Esophagus squamous epithelium (tissue), 4 donors: Measurements from ENCODE around the gene ANKRD1.

ENCODE experiments used
- POLR2A ChIP-seq, 4 donors: fragments of 450-650 bp; IDR thresholded peaks; one replicate each; pipeline ENCODE4 v1.6.1; 2017; ENCODE audit warnings: antibody characterized with exemption in 4 of 4, mild to moderate bottlenecking in 4 of 4, moderate library complexity in 3 of 4
- TF ChIP-seq, protein P1 (sequence below), 6 experiments: fragments of 450-650 bp in 4 of 6; fragments of 200-600 bp in 2 of 6; sonication (generic) in 2 of 6; IDR thresholded peaks; one replicate each; pipeline ENCODE4 v1.5.1; 2016 to 2019; ENCODE audit warnings: antibody characterized with exemption in 6 of 6, mild to moderate bottlenecking in 4 of 6, moderate library complexity in 4 of 6

DNA sequence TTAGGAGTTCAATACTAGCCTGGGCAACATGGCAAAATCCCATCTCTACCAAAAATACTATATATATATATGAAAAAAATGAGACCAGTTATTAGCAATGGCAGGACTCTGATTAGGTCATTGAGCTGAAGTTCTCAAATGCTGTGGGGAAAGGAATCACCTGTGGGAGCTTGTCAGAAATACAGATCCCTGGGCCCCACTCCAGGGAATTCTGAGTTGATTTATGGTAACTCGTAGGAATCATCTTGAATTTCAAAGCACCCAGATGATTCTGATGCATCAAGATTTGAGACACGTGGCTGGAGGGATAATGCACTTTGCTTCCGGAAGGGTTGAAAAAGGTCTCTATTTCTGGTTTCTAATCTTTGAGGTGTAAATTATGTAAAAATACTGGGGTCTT lies 1.0 kb upstream of the ANKRD1 start:
- TF ChIP-seq POLR2A (IDR thresholded peaks at IDR 0.05) = no peak
- TF ChIP-seq, protein P1, sequence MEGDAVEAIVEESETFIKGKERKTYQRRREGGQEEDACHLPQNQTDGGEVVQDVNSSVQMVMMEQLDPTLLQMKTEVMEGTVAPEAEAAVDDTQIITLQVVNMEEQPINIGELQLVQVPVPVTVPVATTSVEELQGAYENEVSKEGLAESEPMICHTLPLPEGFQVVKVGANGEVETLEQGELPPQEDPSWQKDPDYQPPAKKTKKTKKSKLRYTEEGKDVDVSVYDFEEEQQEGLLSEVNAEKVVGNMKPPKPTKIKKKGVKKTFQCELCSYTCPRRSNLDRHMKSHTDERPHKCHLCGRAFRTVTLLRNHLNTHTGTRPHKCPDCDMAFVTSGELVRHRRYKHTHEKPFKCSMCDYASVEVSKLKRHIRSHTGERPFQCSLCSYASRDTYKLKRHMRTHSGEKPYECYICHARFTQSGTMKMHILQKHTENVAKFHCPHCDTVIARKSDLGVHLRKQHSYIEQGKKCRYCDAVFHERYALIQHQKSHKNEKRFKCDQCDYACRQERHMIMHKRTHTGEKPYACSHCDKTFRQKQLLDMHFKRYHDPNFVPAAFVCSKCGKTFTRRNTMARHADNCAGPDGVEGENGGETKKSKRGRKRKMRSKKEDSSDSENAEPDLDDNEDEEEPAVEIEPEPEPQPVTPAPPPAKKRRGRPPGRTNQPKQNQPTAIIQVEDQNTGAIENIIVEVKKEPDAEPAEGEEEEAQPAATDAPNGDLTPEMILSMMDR (IDR thresholded peaks at IDR 0.05) = no peak
